GM18858 (cell line): ENCODE data around the gene IGFBP6.

Experiments used
- ATAC-seq: cut with Tn5 transposase; IDR thresholded peaks from one replicate; pipeline ENCODE4 v1.9.1; 2021; ENCODE audit not compliant: unreplicated experiment

The IGFBP6 gene

GRCh38 chr12:53058674-53059433 is 38.6 kb upstream of the IGFBP6 start:
- ATAC-seq, result no peak

- ATAC-seq, result no peak
These were observed 37.9 kb upstream of the IGFBP6 start for GRCh38 chr12:53059434-53060063.

- ATAC-seq, result no peak
These were observed 37.3 kb upstream of the IGFBP6 start for GRCh38 chr12:53060064-53060720.

GRCh38 chr12:53060721-53061276 is 36.7 kb upstream of the IGFBP6 start:
- no peak for ATAC-seq

GRCh38 chr12:53061404-53062010 is 36.0 kb upstream of the IGFBP6 start:
- ATAC-seq, result no peak

GRCh38 chr12:53062011-53062961 is 35.2 kb upstream of the IGFBP6 start:
- no peak for ATAC-seq

- no peak for ATAC-seq
These were observed 34.3 kb upstream of the IGFBP6 start for GRCh38 chr12:53062977-53063707.

GRCh38 chr12:53063708-53064612 is 33.5 kb upstream of the IGFBP6 start:
- ATAC-seq, result no peak

- no peak for ATAC-seq
These were observed 32.6 kb upstream of the IGFBP6 start for GRCh38 chr12:53064613-53065436.

GRCh38 chr12:53065470-53065869 is 32.0 kb upstream of the IGFBP6 start:
- ATAC-seq, result no peak

GRCh38 chr12:53065975-53066931 is 31.2 kb upstream of the IGFBP6 start:
- ATAC-seq, result no peak

- no peak for ATAC-seq
These were observed 30.1 kb upstream of the IGFBP6 start for GRCh38 chr12:53067074-53067992.

- ATAC-seq, result no peak
These were observed 29.3 kb upstream of the IGFBP6 start for GRCh38 chr12:53067993-53068770.

GRCh38 chr12:53068811-53069585 is 28.5 kb upstream of the IGFBP6 start:
- ATAC-seq, result no peak
